H9 (cell line): ENCODE results near the gene SH3RF2. TPM values are rescaled to one million over a fixed set of nuclear protein-coding genes. Genes with fewer than 3 reads are reported as not detected.

ENCODE experiments used
- DNase-seq: peaks from one replicate; pipeline ENCODE4 v3.0.0-alpha.2; 2017
- H2AFZ ChIP-seq: one replicate; pipeline ENCODE4 v1.6.1; 2013; ENCODE audit warnings: mild to moderate bottlenecking, low read length, control low read depth, moderate library complexity
- H2AK5ac ChIP-seq: 2 replicates; pipeline ENCODE4 v1.6.1; 2013; ENCODE audit warnings: low read length, control low read depth, mixed read lengths; ENCODE audit not compliant: insufficient read length
- H2BK120ac ChIP-seq: one replicate; pipeline ENCODE4 v1.6.1; 2013; ENCODE audit warnings: low read depth, mild to moderate bottlenecking, low read length, control low read depth, inconsistent platforms; ENCODE audit not compliant: poor library complexity, severe bottlenecking
- H2BK12ac ChIP-seq: 2 replicates; pipeline ENCODE4 v1.6.1; 2013; ENCODE audit warnings: low read length, control low read depth, mixed read lengths, low read depth; ENCODE audit not compliant: insufficient read length
- H2BK15ac ChIP-seq: 2 replicates; pipeline ENCODE4 v1.6.1; 2013; ENCODE audit warnings: low read depth, low read length, control low read depth
- H2BK20ac ChIP-seq: one replicate; pipeline ENCODE4 v1.6.1; 2013; ENCODE audit warnings: low read depth, mild to moderate bottlenecking, low read length, control low read depth, inconsistent platforms; ENCODE audit not compliant: poor library complexity, severe bottlenecking
- H2BK5ac ChIP-seq: 2 replicates; pipeline ENCODE4 v1.6.1; 2013; ENCODE audit warnings: low read length, control low read depth, mixed read lengths; ENCODE audit not compliant: insufficient read length
- H3K14ac ChIP-seq: 2 replicates; pipeline ENCODE4 v1.6.1; 2013; ENCODE audit warnings: low read length, control low read depth; ENCODE audit not compliant: insufficient read depth
- H3K18ac ChIP-seq: 2 replicates; pipeline ENCODE4 v1.6.1; 2013; ENCODE audit warnings: low read depth, mild to moderate bottlenecking, mixed read lengths, low read length, control low read depth; ENCODE audit not compliant: insufficient read length
- H3K23ac ChIP-seq: 2 replicates; pipeline ENCODE4 v1.6.1; 2013; ENCODE audit warnings: low read length, control low read depth, mixed read lengths, low read depth; ENCODE audit not compliant: insufficient read length
- H3K23me2 ChIP-seq: 2 replicates; pipeline ENCODE4 v1.6.1; 2013; ENCODE audit warnings: low read depth, mild to moderate bottlenecking, mixed read lengths, low read length, control low read depth; ENCODE audit not compliant: insufficient read length, poor library complexity, severe bottlenecking
- H3K27ac ChIP-seq: 2 replicates; pipeline ENCODE4 v1.5.1; 2013; ENCODE audit warnings: low read length, control low read depth, mixed read lengths, low read depth; ENCODE audit not compliant: insufficient read length
- H3K27me3 ChIP-seq: 2 replicates; pipeline ENCODE4 v1.6.1; 2013; ENCODE audit warnings: low read length, control low read depth, inconsistent platforms; ENCODE audit not compliant: insufficient read depth
- H3K4ac ChIP-seq: 2 replicates; pipeline ENCODE4 v1.6.1; 2013; ENCODE audit warnings: low read depth, mild to moderate bottlenecking, control low read depth, inconsistent platforms, low read length, moderate library complexity
- H3K4me1 ChIP-seq: 2 replicates; pipeline ENCODE4 v1.6.1; 2013; ENCODE audit warnings: low read length, control low read depth, inconsistent platforms; ENCODE audit not compliant: insufficient read depth
- H3K4me2 ChIP-seq: 2 replicates; pipeline ENCODE4 v1.6.1; 2013; ENCODE audit warnings: low read length, control low read depth, mixed read lengths; ENCODE audit not compliant: insufficient read length, insufficient read depth
- H3K56ac ChIP-seq: 2 replicates; pipeline ENCODE4 v1.6.1; 2013; ENCODE audit warnings: low read depth, mild to moderate bottlenecking, mixed read lengths, low read length, control low read depth; ENCODE audit not compliant: insufficient read length
- H3K79me1 ChIP-seq: 2 replicates; pipeline ENCODE4 v1.6.1; 2013; ENCODE audit warnings: low read depth, mild to moderate bottlenecking, moderate library complexity, low read length, control low read depth, inconsistent platforms; ENCODE audit not compliant: insufficient read depth, poor library complexity, severe bottlenecking
- H3K79me2 ChIP-seq: 2 replicates; pipeline ENCODE4 v1.6.1; 2013; ENCODE audit warnings: low read length, control low read depth, inconsistent platforms; ENCODE audit not compliant: insufficient read depth
- H3K9ac ChIP-seq: 2 replicates; pipeline ENCODE4 v1.6.1; 2013; ENCODE audit warnings: low read length, control low read depth, mixed read lengths; ENCODE audit not compliant: insufficient read length; ENCODE audit errors: extremely low read depth
- H3K9me3 ChIP-seq: one replicate; pipeline ENCODE4 v1.6.1; 2013; ENCODE audit warnings: low read depth, low read length, inconsistent platforms; ENCODE audit not compliant: control insufficient read depth
- H3T11ph ChIP-seq: one replicate; pipeline ENCODE4 v1.6.1; 2013; ENCODE audit warnings: mild to moderate bottlenecking, low read length, control low read depth, inconsistent platforms
- H4K20me1 ChIP-seq: one replicate; pipeline ENCODE4 v1.6.1; 2013; ENCODE audit not compliant: control insufficient read depth, insufficient read length, insufficient read depth
- H4K5ac ChIP-seq: 2 replicates; pipeline ENCODE4 v1.6.1; 2013; ENCODE audit warnings: low read depth, mild to moderate bottlenecking, mixed read lengths, low read length, control low read depth; ENCODE audit not compliant: insufficient read length
- H4K8ac ChIP-seq: replicated peaks from 2 replicates; pipeline ENCODE4 v1.6.1; 2013; ENCODE audit warnings: low read length, control low read depth, mixed read lengths, low read depth; ENCODE audit not compliant: insufficient read length
- H4K91ac ChIP-seq: 2 replicates; pipeline ENCODE4 v1.6.1; 2013; ENCODE audit warnings: low read depth, mild to moderate bottlenecking, moderate library complexity, mixed read lengths, low read length, control low read depth; ENCODE audit not compliant: insufficient read length
- H3K27ac Mint-ChIP-seq, 3 experiments: 2 replicates in 2 of 3; 3 replicates in 1 of 3; pipeline ENCODE4 v1.8.0; 2020 to 2021; ENCODE audit warnings: mixed read lengths in 3 of 3, mild to moderate bottlenecking in 1 of 3, moderate library complexity in 1 of 3
- H3K27me3 Mint-ChIP-seq: 2 replicates; pipeline ENCODE4 v1.8.0; 2021; ENCODE audit warnings: low read depth, mild to moderate bottlenecking, moderate library complexity, mixed read lengths
- H3K36me3 Mint-ChIP-seq, 3 experiments: 2 replicates in 2 of 3; 3 replicates in 1 of 3; pipeline ENCODE4 v1.8.0; 2020 to 2021; ENCODE audit warnings: low read depth in 3 of 3, mixed read lengths in 3 of 3; ENCODE audit not compliant: insufficient read depth in 1 of 3
- H3K4me1 Mint-ChIP-seq, 2 experiments: 2 replicates each; pipeline ENCODE4 v1.8.0; 2020; ENCODE audit warnings: mixed read lengths in 2 of 2
- H3K4me3 Mint-ChIP-seq, 2 experiments: 2 replicates in 1 of 2; 3 replicates in 1 of 2; pipeline ENCODE4 v1.8.0; 2020 to 2021; ENCODE audit warnings: mild to moderate bottlenecking in 2 of 2, mixed read lengths in 2 of 2, moderate library complexity in 1 of 2
- H3K9me3 Mint-ChIP-seq, 2 experiments: 2 replicates in 1 of 2; 3 replicates in 1 of 2; pipeline ENCODE4 v1.8.0; 2020; ENCODE audit warnings: mild to moderate bottlenecking in 2 of 2, mixed read lengths in 2 of 2, moderate library complexity in 1 of 2
- WGBS: extraction: QIAGEN DNeasy Blood & Tissue Kit; methylation state at CpG from one replicate; pipeline ENCODE4 v1.1.7; 2013; ENCODE audit warnings: missing lambda C conversion rate, low lambda C conversion rate, mixed read lengths; ENCODE audit not compliant: insufficient read length; ENCODE audit errors: extremely low coverage; 5-methylcytosine and 5-hydroxymethylcytosine counted together
- total RNA-seq: library from RNA; stranded (reverse); gene quantifications from 2 replicates; pipeline ENCODE4 v1.2.1, GENCODE V29; 2021
- TF ChIP-seq, protein P1 (sequence below): fragments of 200-600 bp; sonication (generic); conservative IDR thresholded peaks from 3 replicates; pipeline ENCODE4 v1.8.0; 2021; ENCODE audit warnings: antibody characterized with exemption, mild to moderate bottlenecking

Gene SH3RF2
- total RNA-seq, 1 experiment from 2014 or later, result 0.66 TPM

GRCh38 chr5:145978171-145978570 lies 41.8 kb downstream of the SH3RF2 start:
- no peak overlapping the region for H3K18ac ChIP-seq
- DNase-seq, result no peak
- no peaks in the 10 kb centered on the region for H3K9me3 ChIP-seq
- no peaks in the 10 kb centered on the region for H3K79me1 ChIP-seq
- H3K4me1 ChIP-seq, result peaks cover 8% of the 10 kb centered on the region
- no peak overlapping the region for H2BK20ac ChIP-seq
- no peak overlapping the region for H2BK12ac ChIP-seq
- no peaks in the 10 kb centered on the region for H3K23me2 ChIP-seq
- H4K5ac ChIP-seq, result no peak overlapping the region
- Mint-ChIP-seq H3K27ac (no peak overlapping the region), H3K9me3 (peaks cover 0 to 3% of the 10 kb centered on the region in 2 experiments; a peak in 2 of 5 replicates), H3K4me1 (peaks cover 16 to 18% of the 10 kb centered on the region in 2 experiments), H3K4me3 (no peak overlapping the region), H3K27me3 (no peaks in the 10 kb centered on the region), H3K36me3 (peaks cover 0 to 5% (median 3%) of the 10 kb centered on the region in 3 experiments; a peak in 2 of 7 replicates)
- H3K14ac ChIP-seq, result no peak overlapping the region
- no peak overlapping the region for H2AFZ ChIP-seq
- no peak overlapping the region for H2AK5ac ChIP-seq
- no peak overlapping the region for H4K91ac ChIP-seq
- no peaks in the 10 kb centered on the region; the same call in 1 of the 2 replicates for H3K79me2 ChIP-seq
- H4K8ac ChIP-seq, result no peak overlapping the region
- no CpG with 5 or more reads among the region's 3 CpGs for WGBS
- H4K20me1 ChIP-seq, result no peaks in the 10 kb centered on the region
- no peak overlapping the region for H3K23ac ChIP-seq
- H2BK5ac ChIP-seq, result no peak overlapping the region
- no peak overlapping the region for H3K4me2 ChIP-seq
- no peak overlapping the region for H3T11ph ChIP-seq
- no peak overlapping the region for H3K56ac ChIP-seq
- no peak overlapping the region for H2BK120ac ChIP-seq
- no peaks in the 10 kb centered on the region for H3K27me3 ChIP-seq
- no peak overlapping the region for H3K4ac ChIP-seq
- TF ChIP-seq, protein P1, sequence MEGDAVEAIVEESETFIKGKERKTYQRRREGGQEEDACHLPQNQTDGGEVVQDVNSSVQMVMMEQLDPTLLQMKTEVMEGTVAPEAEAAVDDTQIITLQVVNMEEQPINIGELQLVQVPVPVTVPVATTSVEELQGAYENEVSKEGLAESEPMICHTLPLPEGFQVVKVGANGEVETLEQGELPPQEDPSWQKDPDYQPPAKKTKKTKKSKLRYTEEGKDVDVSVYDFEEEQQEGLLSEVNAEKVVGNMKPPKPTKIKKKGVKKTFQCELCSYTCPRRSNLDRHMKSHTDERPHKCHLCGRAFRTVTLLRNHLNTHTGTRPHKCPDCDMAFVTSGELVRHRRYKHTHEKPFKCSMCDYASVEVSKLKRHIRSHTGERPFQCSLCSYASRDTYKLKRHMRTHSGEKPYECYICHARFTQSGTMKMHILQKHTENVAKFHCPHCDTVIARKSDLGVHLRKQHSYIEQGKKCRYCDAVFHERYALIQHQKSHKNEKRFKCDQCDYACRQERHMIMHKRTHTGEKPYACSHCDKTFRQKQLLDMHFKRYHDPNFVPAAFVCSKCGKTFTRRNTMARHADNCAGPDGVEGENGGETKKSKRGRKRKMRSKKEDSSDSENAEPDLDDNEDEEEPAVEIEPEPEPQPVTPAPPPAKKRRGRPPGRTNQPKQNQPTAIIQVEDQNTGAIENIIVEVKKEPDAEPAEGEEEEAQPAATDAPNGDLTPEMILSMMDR, result no peak
- H2BK15ac ChIP-seq, result no peak overlapping the region
- H3K9ac ChIP-seq, result no peak overlapping the region
- no peak overlapping the region for H3K27ac ChIP-seq
